ENCODE data around the gene C2orf42. TPM values are rescaled to one million over a fixed set of nuclear protein-coding genes. Genes with fewer than 3 reads are reported as not detected.

The C2orf42 gene
- total and polyA plus RNA-seq, 4 donors = 8.1 to 20.6 (median 13.7) TPM

DNA sequence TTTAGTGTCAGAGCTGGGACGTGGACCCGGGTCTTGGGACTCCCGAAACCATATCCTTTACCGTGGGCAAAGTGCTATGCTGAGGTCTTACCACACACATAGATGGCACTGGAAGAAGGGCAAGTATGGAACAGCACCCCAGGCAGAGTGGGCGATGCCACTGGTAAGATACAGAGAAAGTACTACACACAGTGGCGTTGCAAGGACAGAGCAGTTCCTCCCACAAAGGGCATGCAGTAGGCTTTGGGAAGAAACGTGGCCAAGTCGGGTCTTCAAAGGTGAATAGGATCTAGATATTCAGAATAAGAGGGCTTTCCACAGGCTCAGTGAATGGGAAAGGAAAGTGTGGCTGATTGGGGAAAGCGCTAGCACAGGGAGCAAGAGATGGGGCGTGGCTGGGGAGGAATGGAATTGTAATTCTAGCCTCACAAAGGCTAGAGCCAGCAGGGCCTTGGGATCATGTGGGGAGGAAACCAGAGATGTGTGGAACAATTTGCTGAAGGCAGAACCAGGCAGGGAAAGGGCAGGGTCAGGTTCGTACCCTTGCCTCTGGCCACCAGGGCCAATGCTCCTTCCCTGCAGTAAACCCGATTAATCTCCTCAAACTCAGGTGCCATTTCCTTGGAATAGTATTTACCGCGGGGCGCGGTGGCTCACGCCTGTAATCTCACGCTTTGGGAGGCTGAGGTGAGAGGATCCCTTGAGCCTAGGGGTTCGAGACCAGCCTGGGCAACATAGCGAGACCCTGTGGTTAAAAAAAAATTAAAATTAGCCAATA lies 67.6 kb downstream of the C2orf42 start:
- H3K4me3 ChIP-seq (ENCODE audit: low read depth in 1 of 3, low read length in 3 of 3) = no peak overlapping the region
- TF ChIP-seq, protein P1, sequence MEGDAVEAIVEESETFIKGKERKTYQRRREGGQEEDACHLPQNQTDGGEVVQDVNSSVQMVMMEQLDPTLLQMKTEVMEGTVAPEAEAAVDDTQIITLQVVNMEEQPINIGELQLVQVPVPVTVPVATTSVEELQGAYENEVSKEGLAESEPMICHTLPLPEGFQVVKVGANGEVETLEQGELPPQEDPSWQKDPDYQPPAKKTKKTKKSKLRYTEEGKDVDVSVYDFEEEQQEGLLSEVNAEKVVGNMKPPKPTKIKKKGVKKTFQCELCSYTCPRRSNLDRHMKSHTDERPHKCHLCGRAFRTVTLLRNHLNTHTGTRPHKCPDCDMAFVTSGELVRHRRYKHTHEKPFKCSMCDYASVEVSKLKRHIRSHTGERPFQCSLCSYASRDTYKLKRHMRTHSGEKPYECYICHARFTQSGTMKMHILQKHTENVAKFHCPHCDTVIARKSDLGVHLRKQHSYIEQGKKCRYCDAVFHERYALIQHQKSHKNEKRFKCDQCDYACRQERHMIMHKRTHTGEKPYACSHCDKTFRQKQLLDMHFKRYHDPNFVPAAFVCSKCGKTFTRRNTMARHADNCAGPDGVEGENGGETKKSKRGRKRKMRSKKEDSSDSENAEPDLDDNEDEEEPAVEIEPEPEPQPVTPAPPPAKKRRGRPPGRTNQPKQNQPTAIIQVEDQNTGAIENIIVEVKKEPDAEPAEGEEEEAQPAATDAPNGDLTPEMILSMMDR (IDR thresholded peaks at IDR 0.05; ENCODE audit: low read depth, low read length, missing input control) = no peak
- TF ChIP-seq YY1 (IDR thresholded peaks at IDR 0.05) = no peak
- TF ChIP-seq, protein P2, sequence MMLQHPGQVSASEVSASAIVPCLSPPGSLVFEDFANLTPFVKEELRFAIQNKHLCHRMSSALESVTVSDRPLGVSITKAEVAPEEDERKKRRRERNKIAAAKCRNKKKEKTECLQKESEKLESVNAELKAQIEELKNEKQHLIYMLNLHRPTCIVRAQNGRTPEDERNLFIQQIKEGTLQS (IDR thresholded peaks at IDR 0.05) = no peak
- TF ChIP-seq SP1 (IDR thresholded peaks at IDR 0.05) = no peak
- TF ChIP-seq, protein P3, sequence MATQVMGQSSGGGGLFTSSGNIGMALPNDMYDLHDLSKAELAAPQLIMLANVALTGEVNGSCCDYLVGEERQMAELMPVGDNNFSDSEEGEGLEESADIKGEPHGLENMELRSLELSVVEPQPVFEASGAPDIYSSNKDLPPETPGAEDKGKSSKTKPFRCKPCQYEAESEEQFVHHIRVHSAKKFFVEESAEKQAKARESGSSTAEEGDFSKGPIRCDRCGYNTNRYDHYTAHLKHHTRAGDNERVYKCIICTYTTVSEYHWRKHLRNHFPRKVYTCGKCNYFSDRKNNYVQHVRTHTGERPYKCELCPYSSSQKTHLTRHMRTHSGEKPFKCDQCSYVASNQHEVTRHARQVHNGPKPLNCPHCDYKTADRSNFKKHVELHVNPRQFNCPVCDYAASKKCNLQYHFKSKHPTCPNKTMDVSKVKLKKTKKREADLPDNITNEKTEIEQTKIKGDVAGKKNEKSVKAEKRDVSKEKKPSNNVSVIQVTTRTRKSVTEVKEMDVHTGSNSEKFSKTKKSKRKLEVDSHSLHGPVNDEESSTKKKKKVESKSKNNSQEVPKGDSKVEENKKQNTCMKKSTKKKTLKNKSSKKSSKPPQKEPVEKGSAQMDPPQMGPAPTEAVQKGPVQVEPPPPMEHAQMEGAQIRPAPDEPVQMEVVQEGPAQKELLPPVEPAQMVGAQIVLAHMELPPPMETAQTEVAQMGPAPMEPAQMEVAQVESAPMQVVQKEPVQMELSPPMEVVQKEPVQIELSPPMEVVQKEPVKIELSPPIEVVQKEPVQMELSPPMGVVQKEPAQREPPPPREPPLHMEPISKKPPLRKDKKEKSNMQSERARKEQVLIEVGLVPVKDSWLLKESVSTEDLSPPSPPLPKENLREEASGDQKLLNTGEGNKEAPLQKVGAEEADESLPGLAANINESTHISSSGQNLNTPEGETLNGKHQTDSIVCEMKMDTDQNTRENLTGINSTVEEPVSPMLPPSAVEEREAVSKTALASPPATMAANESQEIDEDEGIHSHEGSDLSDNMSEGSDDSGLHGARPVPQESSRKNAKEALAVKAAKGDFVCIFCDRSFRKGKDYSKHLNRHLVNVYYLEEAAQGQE (IDR thresholded peaks at IDR 0.05) = no peak
- TF ChIP-seq, protein P4, sequence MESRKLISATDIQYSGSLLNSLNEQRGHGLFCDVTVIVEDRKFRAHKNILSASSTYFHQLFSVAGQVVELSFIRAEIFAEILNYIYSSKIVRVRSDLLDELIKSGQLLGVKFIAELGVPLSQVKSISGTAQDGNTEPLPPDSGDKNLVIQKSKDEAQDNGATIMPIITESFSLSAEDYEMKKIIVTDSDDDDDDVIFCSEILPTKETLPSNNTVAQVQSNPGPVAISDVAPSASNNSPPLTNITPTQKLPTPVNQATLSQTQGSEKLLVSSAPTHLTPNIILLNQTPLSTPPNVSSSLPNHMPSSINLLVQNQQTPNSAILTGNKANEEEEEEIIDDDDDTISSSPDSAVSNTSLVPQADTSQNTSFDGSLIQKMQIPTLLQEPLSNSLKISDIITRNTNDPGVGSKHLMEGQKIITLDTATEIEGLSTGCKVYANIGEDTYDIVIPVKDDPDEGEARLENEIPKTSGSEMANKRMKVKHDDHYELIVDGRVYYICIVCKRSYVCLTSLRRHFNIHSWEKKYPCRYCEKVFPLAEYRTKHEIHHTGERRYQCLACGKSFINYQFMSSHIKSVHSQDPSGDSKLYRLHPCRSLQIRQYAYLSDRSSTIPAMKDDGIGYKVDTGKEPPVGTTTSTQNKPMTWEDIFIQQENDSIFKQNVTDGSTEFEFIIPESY (IDR thresholded peaks at IDR 0.05) = no peak
- no peak for TF ChIP-seq HNF4A (conservative IDR thresholded peaks at IDR 0.05)
- no peak for TF ChIP-seq FOXA1 (IDR thresholded peaks at IDR 0.05)
- TF ChIP-seq GABPA (IDR thresholded peaks at IDR 0.05 in 1 of 2, conservative IDR thresholded peaks at IDR 0.05 in 1 of 2) = no peak
- no peak for TF ChIP-seq TAF1 (conservative IDR thresholded peaks at IDR 0.05)

DNA sequence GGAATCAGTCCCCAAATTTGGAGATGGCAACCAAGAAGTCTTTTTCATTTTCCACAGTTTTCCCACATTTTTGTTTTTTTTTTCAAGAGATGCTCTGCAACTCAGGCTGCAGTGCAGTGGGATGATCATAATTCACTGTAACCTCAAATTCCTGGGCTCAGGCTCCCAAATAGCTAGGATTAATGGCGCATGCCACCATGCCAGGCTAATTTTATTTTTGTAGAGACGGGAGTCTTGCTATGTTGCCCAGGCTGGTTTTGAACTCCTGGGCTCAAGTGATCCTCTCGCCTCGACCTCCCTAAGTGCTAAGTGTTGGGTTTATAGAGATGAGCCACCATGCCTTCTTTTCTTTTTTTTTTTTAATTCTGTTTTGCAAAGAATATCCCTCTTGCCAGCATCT lies 68.3 kb downstream of the C2orf42 start:
- DNase-seq (ENCODE audit: low spot score) = no peak
- Histone ChIP-seq H3K9ac (ENCODE audit: low read depth in 1 of 2, low read length in 2 of 2) (no peak overlapping the region), H3K4me3 (ENCODE audit: low read depth in 1 of 3, low read length in 3 of 3) (no peak overlapping the region), H3K27me3 (ENCODE audit: control insufficient read depth in 4 of 4, insufficient read depth in 4 of 4, low read length in 3 of 4) (no peaks in the 10 kb centered on the region), H3K4me1 (ENCODE audit: control insufficient read depth in 4 of 4, insufficient read depth in 4 of 4, low read length in 3 of 4) (peaks cover 0 to 1% (median 0%) of the 10 kb centered on the region in 4 donors), H3K27ac (ENCODE audit: low read depth in 1 of 2, low read length in 2 of 2) (no peak overlapping the region), H3K9me3 (ENCODE audit: control insufficient read depth in 4 of 4, low read length in 3 of 4) (no peaks in the 10 kb centered on the region), H3K36me3 (ENCODE audit: control insufficient read depth in 4 of 4, insufficient read depth in 3 of 4, low read depth in 1 of 4, low read length in 3 of 4) (no peaks in the 10 kb centered on the region)
- WGBS = 97% methylated on average over 4 of the region's 4 CpGs
- no peak for TF ChIP-seq RXRA (IDR thresholded peaks at IDR 0.05)
- TF ChIP-seq HNF4G (IDR thresholded peaks at IDR 0.05) = no peak
- no peak for TF ChIP-seq TAF1 (conservative IDR thresholded peaks at IDR 0.05)
- TF ChIP-seq JUND (IDR thresholded peaks at IDR 0.05) = no peak
- TF ChIP-seq HNF4A (conservative IDR thresholded peaks at IDR 0.05) = no peak
- TF ChIP-seq, protein P5, sequence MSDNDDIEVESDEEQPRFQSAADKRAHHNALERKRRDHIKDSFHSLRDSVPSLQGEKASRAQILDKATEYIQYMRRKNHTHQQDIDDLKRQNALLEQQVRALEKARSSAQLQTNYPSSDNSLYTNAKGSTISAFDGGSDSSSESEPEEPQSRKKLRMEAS (IDR thresholded peaks at IDR 0.05) = no peak
- TF ChIP-seq FOXA2 (IDR thresholded peaks at IDR 0.05) = no peak
- TF ChIP-seq, protein P1 (IDR thresholded peaks at IDR 0.05; ENCODE audit: low read depth, low read length, missing input control) = no peak
- TF ChIP-seq, protein P3 (IDR thresholded peaks at IDR 0.05) = no peak

More for the DNA sequence above, 67.6 kb downstream of the C2orf42 start:
- Histone ChIP-seq H3K27me3 (ENCODE audit: control insufficient read depth in 4 of 4, insufficient read depth in 4 of 4, low read length in 3 of 4) (no peaks in the 10 kb centered on the region), H3K9me3 (ENCODE audit: control insufficient read depth in 4 of 4, low read length in 3 of 4) (no peaks in the 10 kb centered on the region), H3K4me1 (ENCODE audit: control insufficient read depth in 4 of 4, insufficient read depth in 4 of 4, low read length in 3 of 4) (peaks cover 0 to 1% (median 0%) of the 10 kb centered on the region in 4 donors), H3K36me3 (ENCODE audit: control insufficient read depth in 4 of 4, insufficient read depth in 3 of 4, low read depth in 1 of 4, low read length in 3 of 4) (no peaks in the 10 kb centered on the region), H3K9ac (ENCODE audit: low read depth in 1 of 2, low read length in 2 of 2) (peak overlapping the region; percentile 33), H3K27ac (ENCODE audit: low read depth in 1 of 2, low read length in 2 of 2) (peak overlapping the region; percentile 99 to 100)
- DNase-seq (ENCODE audit: low spot score) = no peak
- WGBS = 81% methylated on average over 20 of the region's 20 CpGs

Measured in liver (tissue), 9 donors.